Ascending aorta (tissue), 2 donors: ENCODE data around the gene ZNF701. TPM values are rescaled to one million over a fixed set of nuclear protein-coding genes. Genes with fewer than 3 reads are reported as not detected.
"Not testable (repeated sequence)": the region's sequence is repeated elsewhere in the genome, so short reads cannot be mapped to it uniquely, and the experiment has no call there.

ENCODE experiments used
- DNase-seq, 2 donors: peaks; one replicate each; pipeline ENCODE4 v3.0.0-alpha.2; 2019; ENCODE audit warnings: low spot score in 2 of 2
- H3K27ac ChIP-seq, 2 donors: fragments of 200-600 bp; sonication (generic); one replicate each; pipeline ENCODE4 v1.5.1; 2016 to 2017; ENCODE audit warnings: mild to moderate bottlenecking in 1 of 2
- H3K27me3 ChIP-seq: fragments of 200-600 bp; sonication (generic); one replicate; pipeline ENCODE4 v1.5.1; 2017
- H3K36me3 ChIP-seq, 2 donors: fragments of 200-600 bp; sonication (generic); one replicate each; pipeline ENCODE4 v1.5.1; 2016
- H3K4me1 ChIP-seq, 2 donors: fragments of 200-600 bp; sonication (generic); one replicate each; pipeline ENCODE4 v1.5.1; 2016 to 2017; ENCODE audit warnings: mild to moderate bottlenecking in 1 of 2
- H3K4me3 ChIP-seq, 2 donors: fragments of 200-600 bp; sonication (generic); one replicate each; pipeline ENCODE4 v1.5.1; 2016 to 2017; ENCODE audit warnings: mild to moderate bottlenecking in 1 of 2
- H3K9me3 ChIP-seq, 2 donors: fragments of 200-600 bp; sonication (generic); one replicate each; pipeline ENCODE4 v1.5.1; 2016
- CTCF ChIP-seq, 3 experiments: fragments of 200-600 bp in 2 of 3; fragments of 450-650 bp in 1 of 3; sonication (generic) in 2 of 3; IDR thresholded peaks; one replicate each; pipeline ENCODE4 v1.5.1; 2016 to 2019; ENCODE audit warnings: antibody characterized with exemption in 3 of 3, mild to moderate bottlenecking in 1 of 3, moderate library complexity in 1 of 3
- intact Hi-C: fragments of 100-400 bp; cut with DNase I; formaldehyde crosslinking; loops from one replicate; pipeline ENCODE4 v1.15.1; 2023
- total RNA-seq: library from RNA; depleted of rRNA; stranded (reverse); fragments of >200 nt; gene quantifications from one replicate; pipeline ENCODE4 v1.1.0, GENCODE V29; 2016

ZNF701 gene
- total RNA-seq, 1 donor from 2014 or later = 13.2 TPM

GRCh38 chr19:52622261-52622660, 52.2 kb downstream of the ZNF701 start:
- DNase-seq = no peak
- peaks cover 0 to 5% of the 10 kb centered on the region in 2 donors for H3K9me3 ChIP-seq
- intact Hi-C loops = no loop called here
- no peak overlapping the region for H3K27ac ChIP-seq
- H3K4me1 ChIP-seq = no peaks in the 10 kb centered on the region
- no peak for TF ChIP-seq CTCF (IDR thresholded peaks at IDR 0.05)
- H3K36me3 ChIP-seq = peaks cover 35 to 76% of the 10 kb centered on the region in 2 donors
- no peaks in the 10 kb centered on the region for H3K27me3 ChIP-seq
- H3K4me3 ChIP-seq = no peak overlapping the region

GRCh38 chr19:52626915-52627314, 56.8 kb downstream of the ZNF701 start:
- Histone ChIP-seq H3K4me1 (no peaks in the 10 kb centered on the region), H3K27ac (no peak overlapping the region), H3K4me3 (no peak overlapping the region), H3K27me3 (no peaks in the 10 kb centered on the region), H3K36me3 (peaks cover 19 to 55% of the 10 kb centered on the region in 2 donors), H3K9me3 (no peaks in the 10 kb centered on the region)
- no peak for DNase-seq
- no peak for TF ChIP-seq CTCF (IDR thresholded peaks at IDR 0.05)
- intact Hi-C loops = no loop called here

DNA sequence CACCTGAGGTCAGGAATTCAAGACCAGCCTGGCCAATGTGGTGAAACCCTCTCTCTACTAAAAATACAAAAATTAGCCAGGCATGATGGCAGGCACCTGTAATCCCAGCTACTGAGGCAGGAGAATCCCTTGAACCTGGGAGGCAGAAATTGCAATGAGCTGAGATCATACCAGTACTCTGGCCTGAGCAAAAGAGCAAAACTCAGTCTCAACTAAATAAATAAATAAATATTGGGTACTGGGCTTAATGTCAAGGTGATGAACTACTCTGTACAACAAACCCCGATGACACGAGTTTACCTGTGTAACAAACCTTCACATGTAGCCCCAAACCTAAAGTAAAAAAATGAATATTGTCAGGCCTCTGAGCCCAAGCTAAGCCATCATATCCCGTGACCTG, 57.4 kb downstream of the ZNF701 start:
- DNase-seq, H3K27ac ChIP-seq, H3K9me3 ChIP-seq, H3K27me3 ChIP-seq, H3K4me3 ChIP-seq, intact Hi-C loops, H3K4me1 ChIP-seq: not testable (repeated sequence)
- peaks cover 19 to 50% of the 10 kb centered on the region in 2 donors for H3K36me3 ChIP-seq

DNA sequence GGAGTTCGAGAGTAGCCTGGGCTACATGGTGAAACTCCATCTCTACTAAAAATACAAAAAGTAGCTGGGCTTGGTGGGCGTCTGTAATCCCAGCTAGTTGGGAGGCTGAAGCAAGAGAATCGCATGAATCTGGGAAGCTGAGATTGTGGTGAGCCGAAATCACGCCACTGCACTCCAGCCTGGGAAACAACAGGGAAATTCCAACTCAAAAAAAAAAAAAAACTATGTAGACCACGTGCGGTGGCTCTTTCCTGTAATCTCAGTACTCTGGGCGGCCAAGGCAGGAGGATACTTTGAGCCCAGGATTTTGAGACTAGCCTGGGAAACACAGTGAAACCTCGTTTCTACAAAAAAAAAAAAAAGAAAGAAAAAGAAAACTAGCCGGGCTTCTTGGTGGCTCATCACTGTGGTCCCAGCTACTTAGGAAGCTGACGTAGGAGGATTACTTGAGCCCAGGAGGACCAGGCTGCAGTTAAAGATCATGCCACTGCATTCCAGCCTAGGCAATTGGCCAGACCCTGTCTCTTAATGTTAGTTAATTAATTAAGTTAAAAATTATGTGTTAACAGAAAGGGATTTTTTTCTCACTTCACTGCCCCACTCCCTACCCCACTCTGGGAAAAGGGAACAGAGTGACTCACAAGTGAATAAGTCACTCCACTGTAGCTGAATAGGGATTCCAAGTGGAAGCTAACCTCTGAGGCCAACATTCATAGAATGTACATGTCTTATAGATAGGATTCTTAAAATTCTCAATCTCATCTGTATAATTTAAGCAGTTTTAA, 65.9 kb downstream of the ZNF701 start:
- Histone ChIP-seq H3K4me3 (no peak overlapping the region), H3K9me3 (no peaks in the 10 kb centered on the region), H3K27ac (peak overlapping the region in 1 of 2 donors; percentile 25), H3K4me1 (peaks cover 0 to 14% of the 10 kb centered on the region in 2 donors), H3K27me3 (no peaks in the 10 kb centered on the region), H3K36me3 (peaks cover 0 to 16% of the 10 kb centered on the region in 2 donors)
- no peak for DNase-seq
- TF ChIP-seq CTCF (IDR thresholded peaks at IDR 0.05) = no peak
- intact Hi-C loops = loop anchor here (5.0 kb wide), 1 partner anchor 1231 kb away; the partner anchor contains the start of gene MYADM

Other genes with a start within 250 kb of the ZNF701 start
- gene ZNF610, start 234.0 kb upstream of the ZNF701 start, total RNA-seq = not detected
- 21.5 TPM for gene ZNF880, start 200.4 kb upstream of the ZNF701 start, total RNA-seq
- gene ZNF528, start 172.4 kb upstream of the ZNF701 start, total RNA-seq = 4.0 TPM
- not detected for gene ZNF534, start 141.1 kb upstream of the ZNF701 start, total RNA-seq
- gene ZNF578, start 116.7 kb upstream of the ZNF701 start, total RNA-seq = not detected
- 9.0 TPM for gene ZNF808, start 42.6 kb upstream of the ZNF701 start, total RNA-seq
- 29.1 TPM for gene ZNF83, start 68.1 kb downstream of the ZNF701 start, total RNA-seq
- gene ZNF611, start 164.8 kb downstream of the ZNF701 start, total RNA-seq = 13.1 TPM
- gene ZNF600, start 216.5 kb downstream of the ZNF701 start, total RNA-seq = 4.8 TPM